ENCODE results near the gene THOC3.
"Not testable (repeated sequence)": the region's sequence is repeated elsewhere in the genome, so short reads cannot be mapped to it uniquely, and the experiment has no call there.

- TF ChIP-seq SUZ12 (IDR thresholded peaks at IDR 0.05; ENCODE audit: extremely low read depth, insufficient read depth, insufficient read length); YY1 (IDR thresholded peaks at IDR 0.05; ENCODE audit: insufficient read depth, insufficient read length); ZNF274 (IDR thresholded peaks at IDR 0.05; ENCODE audit: low read depth, low read length): not testable (repeated sequence)
Measured at GRCh38 chr5:175940632-175941031, 27.5 kb downstream of the THOC3 start.
